Activated CD4-positive, alpha-beta T cell treated with anti-CD3 and anti-CD28 coated beads for 36 hours (primary cell): ENCODE results near the gene PUS7. TPM values are rescaled to one million over a fixed set of nuclear protein-coding genes. Genes with fewer than 3 reads are reported as not detected.

Source experiments
- ATAC-seq: fragments of 200-7000 bp; cut with Tn5 transposase; one replicate; pipeline ENCODE4 v1.10.0; 2021; ENCODE audit warnings: mild to moderate bottlenecking, moderate library complexity
- CTCF ChIA-PET: fragments of 350-600 bp; sonication (Branson Sonifier 250); formaldehyde crosslinking; loops from one replicate; lab custom pipeline; 2021; ENCODE audit warnings: antibody characterized with exemption; lab: Charles Lee
- POLR2A ChIA-PET: fragments of 350-600 bp; sonication (Branson Sonifier 250); formaldehyde crosslinking; loops from one replicate; lab custom pipeline; 2021; ENCODE audit warnings: antibody characterized with exemption, inconsistent platforms; lab: Charles Lee
- DNase-seq: peaks from one replicate; pipeline ENCODE4 v3.0.0-alpha.2; 2020
- H3K27ac Mint-ChIP-seq: one replicate; pipeline ENCODE4 v1.8.0; 2021; ENCODE audit warnings: mixed read lengths
- H3K27me3 Mint-ChIP-seq: one replicate; pipeline ENCODE4 v1.8.0; 2021; ENCODE audit warnings: mixed read lengths
- H3K36me3 Mint-ChIP-seq: one replicate; pipeline ENCODE4 v1.8.0; 2021; ENCODE audit warnings: low read depth, mixed read lengths
- H3K4me1 Mint-ChIP-seq: one replicate; pipeline ENCODE4 v1.8.0; 2021; ENCODE audit warnings: mixed read lengths
- H3K4me3 Mint-ChIP-seq: one replicate; pipeline ENCODE4 v1.8.0; 2021; ENCODE audit warnings: mild to moderate bottlenecking, moderate library complexity, mixed read lengths
- H3K9me3 Mint-ChIP-seq: one replicate; pipeline ENCODE4 v1.8.0; 2021; ENCODE audit warnings: low read depth, mixed read lengths
- intact Hi-C, 2 experiments: fragments of 100-400 bp; cut with DNase I in 1 of 2; cut with micrococcal nuclease in 1 of 2; formaldehyde crosslinking; loops; one replicate each; pipeline versions ENCODE4 v1.14.2 to v1.15.1; 2022 to 2024; cut with DNase I, micrococcal nuclease
- total RNA-seq, 2 experiments: library from RNA; stranded (reverse); gene quantifications; one replicate each; pipeline ENCODE4 v1.2.3, GENCODE V29; 2021

Gene PUS7, protein sequence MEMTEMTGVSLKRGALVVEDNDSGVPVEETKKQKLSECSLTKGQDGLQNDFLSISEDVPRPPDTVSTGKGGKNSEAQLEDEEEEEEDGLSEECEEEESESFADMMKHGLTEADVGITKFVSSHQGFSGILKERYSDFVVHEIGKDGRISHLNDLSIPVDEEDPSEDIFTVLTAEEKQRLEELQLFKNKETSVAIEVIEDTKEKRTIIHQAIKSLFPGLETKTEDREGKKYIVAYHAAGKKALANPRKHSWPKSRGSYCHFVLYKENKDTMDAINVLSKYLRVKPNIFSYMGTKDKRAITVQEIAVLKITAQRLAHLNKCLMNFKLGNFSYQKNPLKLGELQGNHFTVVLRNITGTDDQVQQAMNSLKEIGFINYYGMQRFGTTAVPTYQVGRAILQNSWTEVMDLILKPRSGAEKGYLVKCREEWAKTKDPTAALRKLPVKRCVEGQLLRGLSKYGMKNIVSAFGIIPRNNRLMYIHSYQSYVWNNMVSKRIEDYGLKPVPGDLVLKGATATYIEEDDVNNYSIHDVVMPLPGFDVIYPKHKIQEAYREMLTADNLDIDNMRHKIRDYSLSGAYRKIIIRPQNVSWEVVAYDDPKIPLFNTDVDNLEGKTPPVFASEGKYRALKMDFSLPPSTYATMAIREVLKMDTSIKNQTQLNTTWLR
- total RNA-seq: 10 to 100 TPM; 31.9 to 33.8 TPM

DNA sequence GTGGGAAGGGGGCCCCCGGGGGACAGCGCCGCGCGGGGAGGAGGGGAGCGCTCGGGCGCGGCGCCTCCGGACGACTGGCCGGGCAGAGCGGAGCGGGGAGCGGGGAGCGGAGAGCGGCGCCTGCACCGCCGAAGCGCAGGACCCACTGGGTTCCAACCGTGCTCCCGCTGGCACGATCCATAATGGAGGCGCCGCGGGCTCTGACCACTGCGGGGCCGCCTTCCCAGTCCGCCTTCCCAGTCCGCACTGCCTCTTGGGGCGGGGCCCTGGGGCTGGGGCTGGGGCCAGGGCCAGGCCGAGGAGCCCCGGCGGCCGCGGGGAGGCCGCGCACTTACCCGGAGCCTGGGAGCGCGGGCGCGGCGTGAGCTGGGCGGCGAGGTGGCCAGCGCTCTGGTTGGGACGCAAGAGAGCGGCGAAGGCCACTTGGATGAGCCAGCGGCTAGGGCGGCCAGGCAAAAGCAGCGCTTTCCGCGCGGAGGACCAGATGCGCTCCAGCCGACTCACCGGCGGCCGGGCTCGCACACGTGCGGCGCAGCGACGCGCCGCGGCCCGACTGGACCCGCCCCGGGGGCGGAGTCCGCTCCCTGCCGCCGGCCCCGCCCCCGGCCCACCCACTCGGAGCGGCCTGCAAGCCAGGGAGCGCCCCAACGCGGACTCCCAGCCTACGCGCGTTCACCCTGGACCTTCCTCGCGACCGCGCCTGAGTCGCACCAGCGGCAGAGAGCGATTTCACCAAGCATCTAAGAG is at the start of gene PUS7:
Gene PUS7, minus strand, starts transcription at position 555 of the 747 bp plus-strand sequence. CDS start 13,759 bp downstream, outside the sequence.
- H3K27me3 Mint-ChIP-seq: no peaks in the 10 kb centered on the region
- peaks cover 17% of the 10 kb centered on the region for H3K4me1 Mint-ChIP-seq
- peak within 1 kb of the TSS; percentile 90 for H3K27ac Mint-ChIP-seq
- ChIA-PET POLR2A (no interaction called here), CTCF (interaction anchor here (0.5 kb wide), 1 partner anchor 224 kb away, joined by 3 read pairs; no protein-coding TSS in a partner anchor)
- H3K9me3 Mint-ChIP-seq: no peaks in the 10 kb centered on the region
- peak within 1 kb of the TSS; percentile 92 for H3K4me3 Mint-ChIP-seq
- H3K36me3 Mint-ChIP-seq: peaks cover 10% of the 10 kb centered on the region
- intact Hi-C loops: loop anchor here (1.0 to 10.0 kb wide), 6 partner anchors 10 to 1653 kb away; partner anchors contain the start of genes RINT1 (in 2 of the 2), KMT2E (in 1 of the 2), SRPK2 (in 1 of the 2) and SYPL1 (in 1 of the 2)
- ATAC-seq: peak; percentile 89
- DNase-seq: peak; percentile 91

DNA sequence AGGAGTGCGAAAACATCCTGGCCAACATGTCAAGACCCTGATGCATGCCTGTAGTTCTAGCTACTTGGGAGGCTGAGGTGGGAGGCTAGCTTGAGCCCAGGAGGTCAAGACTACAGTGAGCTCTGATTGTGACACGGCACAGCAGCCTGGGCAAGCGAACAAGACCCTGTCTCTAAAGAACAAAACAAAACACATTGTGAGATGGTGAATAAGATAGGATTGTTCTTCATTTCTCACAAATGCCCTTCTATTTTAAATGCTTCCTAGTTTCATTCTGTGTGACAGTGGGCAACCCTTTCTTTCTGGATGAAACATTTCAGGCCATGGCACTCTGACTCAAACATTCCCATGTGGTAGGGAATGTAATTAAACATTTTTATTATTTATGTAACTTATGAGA is 45.8 kb upstream of the PUS7 start:
- H3K27me3 Mint-ChIP-seq: no peaks in the 10 kb centered on the region
- intact Hi-C loops: no loop called here
- peaks cover 22% of the 10 kb centered on the region for H3K36me3 Mint-ChIP-seq
- H3K27ac Mint-ChIP-seq: no peak overlapping the region
- H3K4me3 Mint-ChIP-seq: no peak overlapping the region
- no peaks in the 10 kb centered on the region for H3K9me3 Mint-ChIP-seq
- no peaks in the 10 kb centered on the region for H3K4me1 Mint-ChIP-seq
- ChIA-PET CTCF (interaction anchor here (0.7 to 1.6 kb wide), 3 partner anchors 12 to 90 kb away, joined by 3 read pairs; no protein-coding TSS in a partner anchor), POLR2A (no interaction called here)
- no peak for ATAC-seq
- no peak for DNase-seq

DNA sequence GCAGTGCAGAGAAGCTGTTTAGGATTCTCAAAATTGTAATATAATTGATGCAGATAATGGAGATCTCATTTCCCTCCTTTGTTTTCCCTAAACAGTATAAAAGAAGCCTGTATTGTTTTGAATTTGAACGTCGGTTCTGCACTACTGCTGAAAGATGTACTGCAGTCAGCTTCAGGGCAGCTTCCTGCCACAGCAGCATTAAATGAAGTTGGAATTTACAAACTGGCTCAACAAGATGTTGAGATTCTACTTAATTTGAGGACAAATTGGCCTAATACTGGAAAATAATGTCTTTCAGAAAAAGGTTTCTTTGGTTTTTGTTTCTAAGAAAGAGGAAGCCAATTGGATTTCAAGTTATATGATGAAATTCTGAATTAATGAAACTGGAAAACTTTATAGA is 45.0 kb upstream of the PUS7 start:
- Mint-ChIP-seq H3K36me3 (peaks cover 23% of the 10 kb centered on the region), H3K27ac (no peak overlapping the region), H3K9me3 (no peaks in the 10 kb centered on the region), H3K27me3 (no peaks in the 10 kb centered on the region), H3K4me3 (no peak overlapping the region), H3K4me1 (no peaks in the 10 kb centered on the region)
- intact Hi-C loops: no loop called here
- no peak for ATAC-seq
- ChIA-PET CTCF (interaction anchor here (0.6 to 1.6 kb wide), 2 partner anchors 13 to 250 kb away, joined by 3 to 4 read pairs; no protein-coding TSS in a partner anchor), POLR2A (interaction anchor here (0.7 kb wide), 1 partner anchor 466 kb away, joined by 3 read pairs; no protein-coding TSS in a partner anchor)
- no peak for DNase-seq

DNA sequence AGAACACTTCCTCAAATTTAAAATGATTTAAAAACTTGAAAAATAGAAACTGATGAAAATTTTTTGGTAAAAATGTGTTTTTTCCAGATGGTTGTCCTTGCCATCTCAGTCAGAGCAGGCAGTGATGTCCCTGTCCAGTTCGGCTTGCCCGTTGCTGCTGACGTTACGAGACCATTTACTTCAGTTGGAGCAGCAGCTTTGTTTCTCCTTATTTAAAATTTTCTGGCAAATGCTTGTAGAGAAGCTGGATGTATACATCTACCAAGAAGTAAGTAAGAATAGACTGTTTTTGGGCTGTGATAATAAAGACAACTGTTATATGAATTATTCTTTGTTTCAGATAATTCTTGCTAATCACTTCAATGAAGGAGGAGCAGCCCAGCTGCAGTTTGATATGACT is 43.1 kb upstream of the PUS7 start:
- Mint-ChIP-seq H3K27me3 (no peaks in the 10 kb centered on the region), H3K4me1 (no peaks in the 10 kb centered on the region), H3K27ac (no peak overlapping the region), H3K9me3 (no peaks in the 10 kb centered on the region), H3K36me3 (peaks cover 24% of the 10 kb centered on the region), H3K4me3 (no peak overlapping the region)
- intact Hi-C loops: no loop called here
- DNase-seq: no peak
- no peak for ATAC-seq
- POLR2A ChIA-PET: no interaction called here
- CTCF ChIA-PET: interaction anchor here (0.6 to 1.4 kb wide), 2 partner anchors 34 to 147 kb away, joined by 3 to 8 read pairs; partner anchors contain the start of gene RINT1

DNA sequence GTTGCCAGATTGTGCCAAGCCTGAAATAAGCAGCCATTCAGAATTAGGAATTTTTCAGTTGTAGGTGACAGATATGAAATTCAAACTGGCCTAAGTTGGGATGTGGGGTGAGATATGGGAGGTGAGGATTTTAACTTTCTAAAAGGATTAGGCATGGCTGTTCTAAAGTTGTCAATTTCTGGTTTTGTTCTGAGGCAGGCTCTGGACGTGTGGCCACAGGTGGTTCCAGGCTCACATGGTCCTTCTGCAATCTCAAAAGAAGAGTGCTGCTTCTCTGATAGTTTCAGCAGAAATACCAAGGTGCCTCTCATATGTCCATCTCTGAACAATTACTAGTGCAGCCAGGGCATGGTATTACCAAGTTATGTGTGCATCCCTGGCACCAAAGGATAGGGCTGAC is 37.9 kb upstream of the PUS7 start:
- peak overlapping the region; percentile 8 for H3K27ac Mint-ChIP-seq
- intact Hi-C loops: no loop called here
- no peaks in the 10 kb centered on the region for H3K9me3 Mint-ChIP-seq
- CTCF ChIA-PET: interaction anchor here (0.6 kb wide), 1 partner anchor 74 kb away, joined by 3 read pairs; no protein-coding TSS in a partner anchor
- POLR2A ChIA-PET: no interaction called here
- H3K4me3 Mint-ChIP-seq: no peak overlapping the region
- ATAC-seq (no peak), DNase-seq (no peak)
- no peaks in the 10 kb centered on the region for H3K4me1 Mint-ChIP-seq
- no peaks in the 10 kb centered on the region for H3K27me3 Mint-ChIP-seq
- peaks cover 25% of the 10 kb centered on the region for H3K36me3 Mint-ChIP-seq

DNA sequence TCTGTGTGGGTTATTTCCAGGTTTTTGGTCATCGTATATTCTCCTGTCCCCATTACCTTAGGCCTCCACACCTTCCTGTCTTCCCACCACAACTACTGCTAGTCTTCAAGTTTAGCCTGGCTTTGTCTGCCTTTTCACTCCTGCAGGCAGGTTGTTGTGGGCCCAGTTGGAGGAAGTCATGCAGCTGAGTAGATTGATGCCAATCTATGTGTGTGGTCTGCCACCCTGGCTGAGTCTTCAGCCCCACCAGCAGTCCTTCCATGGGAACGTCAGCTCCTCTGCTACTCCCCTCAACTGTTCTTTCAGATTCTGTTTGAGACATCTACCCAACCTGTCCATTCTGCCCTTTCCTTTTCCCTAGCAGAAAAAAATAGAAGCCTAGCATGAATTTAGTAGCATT is 16.3 kb upstream of the PUS7 start:
- DNase-seq: no peak
- intact Hi-C loops: no loop called here
- Mint-ChIP-seq H3K4me1 (peaks cover 8% of the 10 kb centered on the region), H3K9me3 (no peaks in the 10 kb centered on the region), H3K27ac (no peak overlapping the region), H3K4me3 (no peak overlapping the region), H3K27me3 (no peaks in the 10 kb centered on the region), H3K36me3 (peaks cover 30% of the 10 kb centered on the region)
- ChIA-PET POLR2A (interaction anchor here (0.6 kb wide), 1 partner anchor 19 kb away, joined by 3 read pairs; no protein-coding TSS in a partner anchor), CTCF (no interaction called here)
- no peak for ATAC-seq

DNA sequence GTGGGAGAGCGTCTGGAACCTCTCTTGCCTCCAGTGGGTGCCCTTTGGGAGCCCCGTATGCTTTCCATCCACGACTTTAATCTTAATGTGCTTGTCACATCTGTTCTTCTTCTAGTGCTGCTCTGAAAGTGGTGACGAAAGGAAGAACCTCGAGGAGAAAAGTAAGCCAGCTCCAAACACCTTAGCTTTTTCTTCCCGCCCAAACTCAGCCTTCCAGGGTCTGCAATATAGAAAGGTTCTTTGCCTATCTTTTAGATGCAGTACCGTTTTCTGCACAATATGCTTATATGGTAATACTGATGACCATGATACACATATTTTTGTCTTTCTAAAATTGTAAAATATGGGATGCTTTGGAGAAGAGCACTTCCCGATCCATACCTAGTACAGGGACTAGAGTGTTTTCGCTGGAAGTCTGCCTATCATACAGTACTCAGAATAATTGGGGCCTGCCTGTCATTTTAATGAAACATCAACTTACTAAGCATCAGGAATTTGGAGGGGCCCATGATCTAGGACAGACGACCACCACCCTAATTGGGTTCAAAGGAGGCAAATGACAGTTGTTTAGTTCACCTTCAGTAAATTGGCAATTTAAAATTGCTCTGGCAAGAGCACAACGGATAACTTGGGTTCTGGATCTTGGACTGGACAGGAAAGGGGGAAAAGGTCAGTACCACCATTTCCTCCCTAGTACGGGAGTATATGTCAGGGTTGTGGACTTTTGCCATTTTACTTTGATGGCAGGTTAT is 10.8 kb upstream of the PUS7 start:
- POLR2A ChIA-PET: interaction anchor here (2.1 kb wide), 1 partner anchor 19 kb away, joined by 8 read pairs; no protein-coding TSS in a partner anchor
- H3K27ac Mint-ChIP-seq: peak overlapping the region; percentile 91
- peak overlapping the region; percentile 91 for H3K4me3 Mint-ChIP-seq
- DNase-seq (no peak), ATAC-seq (no peak)
- intact Hi-C loops: loop anchor here (1.0 to 5.0 kb wide), 6 partner anchors 11 to 1326 kb away; partner anchors contain the start of genes PUS7 (in 2 of the 2), ORC5 (in 1 of the 2) and SRPK2 (in 1 of the 2)
- H3K27me3 Mint-ChIP-seq: no peaks in the 10 kb centered on the region
- peaks cover 23% of the 10 kb centered on the region for H3K4me1 Mint-ChIP-seq
- CTCF ChIA-PET: interaction anchor here (0.6 to 2.2 kb wide), 7 partner anchors 12 to 270 kb away, joined by 3 to 10 read pairs (median 3); no protein-coding TSS in a partner anchor
- H3K9me3 Mint-ChIP-seq: no peaks in the 10 kb centered on the region
- peaks cover 9% of the 10 kb centered on the region for H3K36me3 Mint-ChIP-seq

DNA sequence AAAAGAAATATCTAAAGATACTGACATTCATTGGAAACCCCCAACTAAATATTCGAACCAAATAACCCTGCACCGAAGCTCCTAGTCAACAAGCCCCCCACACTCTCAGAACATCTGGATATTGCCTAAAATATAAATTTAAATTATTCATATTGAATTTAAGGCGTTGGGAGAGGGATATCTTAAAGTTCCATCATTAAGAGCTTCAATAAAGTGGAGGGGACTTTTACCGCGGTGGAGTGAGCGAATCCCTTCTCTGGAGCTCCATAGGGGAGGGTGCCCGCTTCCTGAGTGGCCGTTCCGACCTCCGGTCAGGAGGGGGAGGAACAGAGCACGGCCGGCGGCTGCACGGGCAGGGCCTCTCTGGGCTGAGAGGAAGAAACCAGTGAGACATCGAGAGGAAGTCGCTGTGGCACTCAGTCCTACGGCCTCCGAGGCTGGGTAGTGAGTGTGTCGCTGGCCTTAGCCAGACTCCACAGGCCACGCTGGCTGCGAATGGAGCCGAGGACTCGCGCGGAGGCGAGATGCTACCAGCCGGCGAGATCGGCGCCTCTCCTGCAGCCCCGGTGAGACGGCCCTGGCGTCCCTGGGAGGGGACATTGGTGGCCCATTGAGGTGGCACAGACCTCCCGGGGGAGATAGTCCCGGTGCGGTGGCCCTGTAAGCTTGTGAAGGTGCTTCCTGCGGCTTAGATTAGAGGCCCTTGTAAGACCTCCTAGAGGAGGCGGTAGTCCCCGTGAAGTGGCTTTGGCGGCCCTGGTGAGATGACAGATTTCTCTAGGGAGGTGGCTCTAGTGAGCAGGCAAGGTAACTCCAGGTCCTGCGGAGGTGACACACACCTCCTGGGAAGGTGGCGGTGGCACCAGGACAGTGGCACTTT is 10.0 kb upstream of the PUS7 start, which contains the start of gene RINT1:
Gene RINT1, plus strand, starts transcription at position 410 of the 880 bp plus-strand sequence. Its CDS starts 115 bp downstream, at position 525.
- H3K4me3 Mint-ChIP-seq: peak within 1 kb of the TSS; percentile 91
- intact Hi-C loops: loop anchor here (1.0 to 5.0 kb wide), 6 partner anchors 10 to 1325 kb away; partner anchors contain the start of genes PUS7 (in 2 of the 2), ORC5 (in 1 of the 2) and SRPK2 (in 1 of the 2)
- H3K27me3 Mint-ChIP-seq: no peaks in the 10 kb centered on the region
- DNase-seq (peak; percentile 94), ATAC-seq (peak; percentile 94)
- ChIA-PET POLR2A (interaction anchor here (0.6 to 2.1 kb wide), 7 partner anchors 12 to 591 kb away, joined by 3 to 8 read pairs (median 5); no protein-coding TSS in a partner anchor), CTCF (interaction anchor here (0.5 to 2.2 kb wide), 20 partner anchors 9 to 608 kb away, joined by 3 to 10 read pairs (median 3); no protein-coding TSS in a partner anchor)
- H3K36me3 Mint-ChIP-seq: peaks cover 8% of the 10 kb centered on the region
- no peaks in the 10 kb centered on the region for H3K9me3 Mint-ChIP-seq
- peaks cover 23% of the 10 kb centered on the region for H3K4me1 Mint-ChIP-seq
- peak within 1 kb of the TSS; percentile 91 for H3K27ac Mint-ChIP-seq

DNA sequence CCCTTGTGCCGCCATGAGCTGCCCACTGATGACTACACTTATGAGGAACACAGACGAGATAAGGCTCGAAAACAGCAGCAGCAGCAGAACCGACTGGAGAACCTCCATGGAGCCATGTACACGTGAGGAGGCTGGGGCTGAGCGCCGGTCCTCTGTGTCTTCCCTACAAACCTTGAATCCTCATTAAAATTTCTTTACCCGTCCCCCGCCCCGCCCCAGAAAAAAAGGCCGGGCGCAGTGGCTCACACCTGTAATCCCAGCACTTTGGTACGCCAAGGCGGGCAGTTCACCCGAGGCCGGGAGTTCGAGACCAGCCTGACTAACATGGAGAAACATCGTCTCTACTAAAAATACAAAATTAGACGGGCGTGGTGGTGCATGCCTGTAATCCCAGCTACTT is 8.5 kb upstream of the PUS7 start:
- peaks cover 5% of the 10 kb centered on the region for H3K36me3 Mint-ChIP-seq

More for the DNA sequence above, 8.5 kb upstream of the PUS7 start:
- Mint-ChIP-seq H3K27ac (peak overlapping the region; percentile 6), H3K4me3 (peak overlapping the region; percentile 18), H3K4me1 (peaks cover 23% of the 10 kb centered on the region), H3K27me3 (no peaks in the 10 kb centered on the region), H3K9me3 (no peaks in the 10 kb centered on the region)
- intact Hi-C loops: loop anchor here (5.0 kb wide), 3 partner anchors 277 to 1323 kb away; partner anchors contain the start of gene ORC5 (in 1 of the 2)
- CTCF ChIA-PET: interaction anchor here (1.0 kb wide), 1 partner anchor 513 kb away, joined by 3 read pairs; no protein-coding TSS in a partner anchor
- POLR2A ChIA-PET: interaction anchor here (2.1 kb wide), 1 partner anchor 16 kb away, joined by 8 read pairs; no protein-coding TSS in a partner anchor
- DNase-seq (no peak), ATAC-seq (no peak)
